HepG2 (cell line): ENCODE results near the gene STK32B. TPM values are rescaled to one million over a fixed set of nuclear protein-coding genes. Genes with fewer than 3 reads are reported as not detected.

Source experiments
- ATAC-seq: fragments of 200-7000 bp; cut with Tn5 transposase; 3 replicates; pipeline ENCODE4 v1.9.1; 2020; ENCODE audit warnings: mild to moderate bottlenecking, moderate library complexity
- BruUV-seq: library from RNA; stranded (reverse); fragments of 400-500 nt; replicated peaks from 2 replicates; lab custom pipeline; 2021; lab: Mats Ljungman, UMichigan
- CTCF ChIA-PET: fragments of 300-600 bp; formaldehyde crosslinking; extraction: SDS; loops from one replicate; lab custom pipeline; 2021; ENCODE audit warnings: low total read pairs, inconsistent platforms, low intra/inter-chr PET ratio; lab: Yijun Ruan, JAX
- POLR2A ChIA-PET: fragments of 350-600 bp; sonication (Branson Sonifier 250); formaldehyde crosslinking; loops from one replicate; lab custom pipeline; 2020; ENCODE audit warnings: antibody characterized with exemption, inconsistent platforms; lab: Yijun Ruan, JAX
- DNase-seq: peaks from one replicate; pipeline ENCODE4 v3.0.0-alpha.2; 2015; ENCODE audit warnings: low spot score
- FAIRE-seq: peaks from 3 replicates; lab custom pipeline; 2011; peaks lifted over from hg19 to GRCh38; lab: Jason Lieb, UNC
- H2AFZ ChIP-seq: one replicate; pipeline ENCODE4 v1.6.1; 2011; ENCODE audit warnings: low read length, inconsistent platforms
- H3K27ac ChIP-seq: fragments of 300-600 bp; 3 replicates; pipeline ENCODE4 v1.8.0; 2011; ENCODE audit warnings: mixed run types, mild to moderate bottlenecking, mixed read lengths, low read length, inconsistent platforms; ENCODE audit not compliant: insufficient read depth; ENCODE audit errors: extremely low read length
- H3K27me3 ChIP-seq, 2 experiments: fragments of 200-600 bp in 1 of 2; 2 replicates in 1 of 2; 3 replicates in 1 of 2; pipeline versions ENCODE4 v1.6.0 to v1.8.0; 2011; ENCODE audit warnings: low read length in 2 of 2, mild to moderate bottlenecking in 2 of 2, moderate library complexity in 2 of 2, inconsistent platforms in 1 of 2; ENCODE audit not compliant: insufficient read depth in 2 of 2, control insufficient read depth in 1 of 2
- H3K36me3 ChIP-seq, 2 experiments: fragments of 200-600 bp in 1 of 2; replicated peaks in 1 of 2; 2 replicates in 1 of 2; 3 replicates in 1 of 2; pipeline versions ENCODE4 v1.5.1 to v1.8.0; 2011; ENCODE audit warnings: low read length in 2 of 2, inconsistent platforms in 1 of 2; ENCODE audit not compliant: insufficient read depth in 2 of 2, control insufficient read depth in 1 of 2
- H3K4me1 ChIP-seq: 2 replicates; pipeline ENCODE4 v1.5.1; 2012; ENCODE audit warnings: low read length, inconsistent platforms; ENCODE audit not compliant: insufficient read depth
- H3K4me2 ChIP-seq: 2 replicates; pipeline ENCODE4 v1.6.0; 2011; ENCODE audit warnings: low read depth, low read length, inconsistent platforms
- H3K4me3 ChIP-seq, 3 experiments: fragments of 200-600 bp in 1 of 3; sonication (generic), shearing (Covaris generic) in 1 of 3; replicated peaks in 1 of 3; 2 replicates each; pipeline ENCODE4 v1.5.1; 2011 to 2016; ENCODE audit warnings: low read length in 3 of 3, inconsistent platforms in 2 of 3, low read depth in 2 of 3, mild to moderate bottlenecking in 2 of 3, control low read depth in 1 of 3, mixed read lengths in 1 of 3; ENCODE audit not compliant: insufficient read depth in 1 of 3
- H3K79me2 ChIP-seq: one replicate; pipeline ENCODE4 v1.6.1; 2011; ENCODE audit warnings: low read length, inconsistent platforms; ENCODE audit not compliant: insufficient read depth
- H3K9ac ChIP-seq: 2 replicates; pipeline ENCODE4 v1.6.0; 2011; ENCODE audit warnings: mild to moderate bottlenecking, low read depth, low read length, inconsistent platforms; ENCODE audit not compliant: insufficient read depth
- H3K9me3 ChIP-seq: 2 replicates; pipeline ENCODE4 v1.5.1; 2012; ENCODE audit warnings: mild to moderate bottlenecking, low read length
- H4K20me1 ChIP-seq: 2 replicates; pipeline ENCODE4 v1.6.0; 2011; ENCODE audit warnings: inconsistent platforms, mild to moderate bottlenecking, low read length, moderate library complexity; ENCODE audit not compliant: insufficient read depth
- AGO1 ChIP-seq: fragments of 200-400 bp; formaldehyde crosslinking; IDR thresholded peaks from 2 replicates; pipeline ENCODE4 v1.6.1; 2017; ENCODE audit warnings: mild to moderate bottlenecking, low read depth, low read length, moderate library complexity; ENCODE audit not compliant: poor library complexity, severe bottlenecking
- ASH2L ChIP-seq: fragments of 300-600, 200-600 bp; sonication (generic); IDR thresholded peaks from 2 replicates; pipeline ENCODE4 v1.7.0; 2017; ENCODE audit warnings: low read depth, mild to moderate bottlenecking, moderate library complexity, mixed read lengths, low read length; ENCODE audit not compliant: insufficient read length
- CSRNP1 ChIP-seq: sonication (generic); formaldehyde crosslinking; IDR thresholded peaks from 2 replicates; pipeline ENCODE4 v1.8.1; 2023; ENCODE audit warnings: mild to moderate bottlenecking, missing genetic modification reagents
- MAFK ChIP-seq, 2 experiments: IDR thresholded peaks in 1 of 2; conservative IDR thresholded peaks in 1 of 2; 2 replicates each; pipeline ENCODE4 v1.6.1; 2011; ENCODE audit warnings: improper control_type of control experiment in 2 of 2, low read length in 2 of 2
- MATR3 ChIP-seq: sonication (generic); formaldehyde crosslinking; IDR thresholded peaks from 2 replicates; pipeline ENCODE4 v1.4.0; 2020; ENCODE audit warnings: missing genetic modification reagents
- NCOA1 ChIP-seq: sonication (generic); formaldehyde crosslinking; IDR thresholded peaks from 2 replicates; pipeline ENCODE4 v1.9.0; 2021; ENCODE audit warnings: missing genetic modification reagents
- ZNF282 ChIP-seq: fragments of 450-650 bp; IDR thresholded peaks from 2 replicates; pipeline ENCODE4 v1.6.1; 2018; ENCODE audit not compliant: partially characterized antibody
- ZNF317 ChIP-seq: sonication (generic); formaldehyde crosslinking; IDR thresholded peaks from 2 replicates; pipeline ENCODE4 v1.5.0; 2020; ENCODE audit warnings: mild to moderate bottlenecking, missing genetic modification reagents
- ZNF580 ChIP-seq: IDR thresholded peaks from 2 replicates; pipeline ENCODE4 v1.6.1; 2016; ENCODE audit warnings: low read depth, borderline replicate concordance
- in situ Hi-C: cut with HindIII; loops from 2 replicates; pipeline ENCODE4 v1.10.0; 2017; ENCODE audit warnings: low pct_unique_long_range_greater_than_20kb; ENCODE audit not compliant: extremely low pct_ligation_motif_present
- intact Hi-C: fragments of 100-400 bp; cut with micrococcal nuclease; formaldehyde crosslinking; loops from one replicate; pipeline ENCODE4 v1.10.0; 2022; ENCODE audit not compliant: unreplicated experiment
- polyA plus RNA-seq, 8 experiments: library from polyadenylated mRNA; depleted of rRNA in 3 of 8; stranded (reverse) in 7 of 8; unstranded in 1 of 8; fragments of >200 nt; fragmentation: Illumina TruSeq in 4 of 8; extraction: Trizol in 4 of 8; gene quantifications; 2 replicates each; pipeline versions ENCODE4 v1.2.1 to v1.2.3, GENCODE V29; 2011 to 2016; ENCODE audit warnings: low read depth in 4 of 8, missing spikeins in 1 of 8, mixed read lengths in 1 of 8; ENCODE audit not compliant: insufficient read depth in 1 of 8
- total RNA-seq, 5 experiments: library from RNA; depleted of rRNA; stranded (reverse); fragments of >200 nt; fragmentation: Illumina TruSeq; extraction: Trizol; gene quantifications; 2 replicates each; pipeline ENCODE4 v1.2.3, GENCODE V29; 2016; ENCODE audit warnings: low read depth in 1 of 5

The STK32B gene
- total and polyA plus RNA-seq, 2 of the 13 experiments (the other 11 are each of a cell fraction or from before 2014, with no cell fraction given), result not detected

- ChIA-PET CTCF (no interaction called here), POLR2A (no interaction called here)
- DNase-seq (no peak), FAIRE-seq (no peak), ATAC-seq (no peak)
- Histone ChIP-seq H4K20me1 (no peaks in the 10 kb centered on the region), H3K9ac (no peak overlapping the region), H3K4me1 (no peaks in the 10 kb centered on the region), H3K27ac (no peak overlapping the region), H3K9me3 (no peaks in the 10 kb centered on the region), H3K4me3 (no peak overlapping the region), H3K36me3 (no peaks in the 10 kb centered on the region), H3K79me2 (no peaks in the 10 kb centered on the region), H2AFZ (no peak overlapping the region), H3K4me2 (no peak overlapping the region), H3K27me3 (no peaks in the 10 kb centered on the region; a peak in 1 of 5 replicates)
- intact Hi-C loops (no loop called here), in situ Hi-C loops (no loop called here)
- no peak for TF ChIP-seq CSRNP1 (CRISPR knock-in tag)
- no peak for TF ChIP-seq AGO1
- TF ChIP-seq MAFK (conservative IDR thresholded peaks at IDR 0.05 in 1 of 2, IDR thresholded peaks at IDR 0.05 in 1 of 2; ENCODE audit: low read length in 2 of 2), result 0 out of 4 replicates have a peak, but pooled peaks of 1 of the 2 experiments have one; percentile 12
- no peak for TF ChIP-seq MATR3 (CRISPR knock-in tag)
- TF ChIP-seq ZNF282, result no peak
- TF ChIP-seq ASH2L, result no peak
- TF ChIP-seq ZNF580 (CRISPR knock-in tag), result no peak
- no peak for TF ChIP-seq NCOA1 (CRISPR knock-in tag)
- peak; percentile 87 for TF ChIP-seq ZNF317
- no TSS peak for BruUV-seq
Observed at GRCh38 chr4:5429747-5430146, 378.5 kb downstream of the STK32B start.
